Neural cell (in vitro differentiated cells): Measurements from ENCODE around the gene TRPM2.

ENCODE experiments used
- CTCF ChIP-seq: fragments of 450-650 bp; IDR thresholded peaks from 2 replicates; pipeline ENCODE4 v1.5.1; 2014; ENCODE audit warnings: antibody characterized with exemption, mild to moderate bottlenecking, moderate library complexity; ENCODE audit not compliant: poor library complexity, severe bottlenecking
- EP300 ChIP-seq: fragments of 450-650 bp; conservative IDR thresholded peaks from 2 replicates; pipeline ENCODE4 v1.6.1; 2014; ENCODE audit warnings: antibody characterized with exemption, mild to moderate bottlenecking, moderate library complexity; ENCODE audit not compliant: poor library complexity, severe bottlenecking
- EZH2 ChIP-seq: fragments of 200-600, 300-800 bp; shearing (Covaris generic), sonication (generic); IDR thresholded peaks from 2 replicates; pipeline ENCODE4 v1.6.1; 2014; ENCODE audit warnings: antibody characterized with exemption, low read length, borderline replicate concordance, mild to moderate bottlenecking; ENCODE audit not compliant: insufficient read depth, poor library complexity, severe bottlenecking
- MXI1 ChIP-seq: fragments of 450-650 bp; conservative IDR thresholded peaks from 2 replicates; pipeline ENCODE4 v1.6.1; 2014; ENCODE audit warnings: antibody characterized with exemption, mild to moderate bottlenecking; ENCODE audit not compliant: poor library complexity, severe bottlenecking
- POLR2AphosphoS5 ChIP-seq: IDR thresholded peaks from 2 replicates; pipeline ENCODE4 v1.6.1; 2012
- RAD21 ChIP-seq: fragments of 450-650 bp; conservative IDR thresholded peaks from 2 replicates; pipeline ENCODE4 v1.6.1; 2014; ENCODE audit warnings: antibody characterized with exemption, mild to moderate bottlenecking, moderate library complexity
- REST ChIP-seq: IDR thresholded peaks from 2 replicates; pipeline ENCODE4 v1.6.1; 2012; ENCODE audit warnings: borderline replicate concordance
- SMC3 ChIP-seq: fragments of 450-650 bp; conservative IDR thresholded peaks from 2 replicates; pipeline ENCODE4 v1.6.1; 2014; ENCODE audit warnings: antibody characterized with exemption, mild to moderate bottlenecking, moderate library complexity; ENCODE audit not compliant: poor library complexity
- TAF1 ChIP-seq: IDR thresholded peaks from 2 replicates; pipeline ENCODE4 v1.6.1; 2012; ENCODE audit warnings: low read depth

GRCh38 chr21:44317241-44317782 lies 36.1 kb upstream of the TRPM2 start:
- TF ChIP-seq EP300 (no peak), CTCF (no peak), REST (no peak), EZH2 (no peak), POLR2AphosphoS5 (no peak), TAF1 (no peak), MXI1 (no peak), RAD21 (no peak), SMC3 (no peak)
